Lower leg skin (tissue), 4 donors: ENCODE measurements around the gene NBPF6. TPM values are rescaled to one million over a fixed set of nuclear protein-coding genes. Genes with fewer than 3 reads are reported as not detected.
"Not testable (repeated sequence)": the region's sequence is repeated elsewhere in the genome, so short reads cannot be mapped to it uniquely, and the experiment has no call there.

Experiments used
- DNase-seq, 2 donors: peaks; one replicate each; pipeline ENCODE4 v3.0.0-alpha.2; 2019; ENCODE audit warnings: low spot score in 2 of 2
- H3K4me3 ChIP-seq: fragments of 200-600 bp; sonication (generic); 2 replicates; pipeline ENCODE4 v1.5.1; 2017; ENCODE audit warnings: mild to moderate bottlenecking, low read depth; ENCODE audit not compliant: poor library complexity, severe bottlenecking
- CTCF ChIP-seq, 3 donors: fragments of 450-650 bp; IDR thresholded peaks; one replicate each; pipeline ENCODE4 v1.5.1; 2016; ENCODE audit warnings: antibody characterized with exemption in 3 of 3, mild to moderate bottlenecking in 3 of 3, moderate library complexity in 2 of 3
- POLR2A ChIP-seq, 2 donors: fragments of 450-650 bp; IDR thresholded peaks; one replicate each; pipeline ENCODE4 v1.6.1; 2016 to 2017; ENCODE audit warnings: antibody characterized with exemption in 2 of 2, mild to moderate bottlenecking in 1 of 2, moderate library complexity in 1 of 2
- WGBS, 2 donors: methylation state at CpG; one replicate each; pipeline ENCODE4 v1.1.5; 2018; 5-methylcytosine and 5-hydroxymethylcytosine counted together
- intact Hi-C: fragments of 100-400 bp; cut with DNase I; formaldehyde crosslinking; loops from one replicate; pipeline ENCODE4 v1.15.0; 2023; ENCODE audit warnings: low total_unique reads
- total RNA-seq, 4 donors: library from RNA; depleted of rRNA; stranded (reverse); fragments of >200 nt; gene quantifications; one replicate each; pipeline ENCODE4 v1.1.0, GENCODE V29; 2016

The NBPF6 gene
- total RNA-seq, 4 donors from 2014 or later: 0.25 TPM; not detected in 3

GRCh38 chr1:108512239-108513043, 62.3 kb downstream of the NBPF6 start:
- intact Hi-C loops: loop anchor here (5.0 to 10.0 kb wide), 2 partner anchors 135 to 312 kb away; no protein-coding TSS in a partner anchor
- DNase-seq: no peak
- TF ChIP-seq CTCF (IDR thresholded peaks at IDR 0.05): peak in 1 of 3 donors; percentile 91
- no peak for TF ChIP-seq POLR2A (IDR thresholded peaks at IDR 0.05)
- WGBS, 2 donors: 53 to 54% methylated on average over 6 of the region's 6 CpGs
- no peak overlapping the region for H3K4me3 ChIP-seq

- H3K4me3 ChIP-seq: no peak overlapping the region
- WGBS, 2 donors: 53 to 61% methylated on average over 2 of the region's 2 CpGs
- intact Hi-C loops: loop anchor here (5.0 to 10.0 kb wide), 2 partner anchors 134 to 312 kb away; no protein-coding TSS in a partner anchor
- DNase-seq: no peak
- TF ChIP-seq CTCF (IDR thresholded peaks at IDR 0.05) (no peak), POLR2A (IDR thresholded peaks at IDR 0.05) (no peak)
Measured at GRCh38 chr1:108513044-108513415, 62.9 kb downstream of the NBPF6 start.

GRCh38 chr1:108513914-108514313, 63.8 kb downstream of the NBPF6 start:
- intact Hi-C loops: loop anchor here (5.0 to 10.0 kb wide), 2 partner anchors 133 to 311 kb away; no protein-coding TSS in a partner anchor
- H3K4me3 ChIP-seq, DNase-seq: not testable (repeated sequence)
- 88 to 97% methylated on average over 2 of the region's 2 CpGs for WGBS, 2 donors

GRCh38 chr1:108517301-108517897, 67.3 kb downstream of the NBPF6 start:
- H3K4me3 ChIP-seq, DNase-seq: not testable (repeated sequence)
- 75% methylated on average over 6 of the region's 6 CpGs for WGBS, 2 donors
- intact Hi-C loops: loop anchor here (10.0 kb wide), 1 partner anchor 307 kb away; no protein-coding TSS in a partner anchor

Other genes starting within 250 kb of the NBPF6 start
- 10 to 100 TPM; 18.5 to 20.4 (median 20.1) TPM for gene SLC25A24, start 250.0 kb upstream of the NBPF6 start, total RNA-seq
- gene NBPF4, start 206.3 kb upstream of the NBPF6 start, total RNA-seq: not detected
- gene EEIG2, start 109.8 kb downstream of the NBPF6 start, total RNA-seq: 1 to 10 TPM; 4.8 to 7.3 (median 5.5) TPM
- gene HENMT1, start 210.8 kb downstream of the NBPF6 start, total RNA-seq: 1 to 10 TPM; 2.0 to 3.9 (median 2.2) TPM
- 10 to 100 TPM; 12.8 to 38.9 (median 18.4) TPM for gene PRPF38B, start 242.0 kb downstream of the NBPF6 start, total RNA-seq